ENCODE measurements around the gene P2RY2. TPM values are rescaled to one million over a fixed set of nuclear protein-coding genes. Genes with fewer than 3 reads are reported as not detected.

Gene P2RY2
- total and polyA plus RNA-seq, 10 of the 15 experiments (the other 5 are each of a cell fraction or from before 2014, with no cell fraction given): 0.03 to 0.23 (median 0.17) TPM; not detected in 7

DNA sequence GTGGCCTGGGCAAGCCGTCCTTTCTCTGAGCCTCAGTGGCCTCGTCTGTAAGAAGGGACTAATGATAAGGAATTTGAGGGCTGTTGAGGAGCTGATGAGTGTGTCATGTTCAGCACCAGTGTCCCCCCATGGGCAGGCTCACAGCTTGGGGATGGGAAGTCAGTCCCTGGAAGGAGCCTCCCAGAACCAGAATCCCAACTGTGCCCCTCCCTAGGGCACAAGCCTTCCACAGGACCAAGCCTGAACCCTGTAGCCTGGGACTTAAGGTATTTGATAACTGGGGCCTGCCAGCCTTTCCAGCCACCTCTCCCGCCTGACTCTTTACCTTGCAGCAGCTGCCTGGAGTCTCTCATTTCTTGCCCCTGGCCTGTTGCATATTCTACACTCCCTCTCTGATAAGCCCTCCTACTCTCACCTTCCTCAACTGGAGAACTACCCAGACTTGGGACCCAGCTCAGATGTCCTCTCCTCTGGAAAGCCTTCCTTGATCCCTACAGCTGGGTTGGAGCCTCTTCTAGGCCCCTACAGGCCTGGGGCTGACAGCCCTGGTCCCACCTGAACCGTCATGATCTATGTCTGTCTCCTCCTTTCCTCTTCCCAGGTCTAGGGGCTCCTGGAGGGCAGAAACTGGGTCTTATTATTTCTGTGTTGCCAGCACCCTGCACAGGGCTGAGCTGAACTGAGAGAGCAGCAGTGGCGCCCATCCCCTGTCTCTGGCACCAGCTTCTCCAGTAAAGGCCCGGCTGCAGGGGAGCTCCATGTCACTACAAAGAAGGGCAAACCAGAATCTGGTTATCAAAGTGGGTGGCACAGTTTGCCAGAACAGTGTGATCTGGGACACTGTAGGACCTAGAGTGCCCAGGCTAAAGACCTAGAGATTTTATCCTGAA, 1.6 kb downstream of the P2RY2 start (continued):
- TF ChIP-seq, protein P1, sequence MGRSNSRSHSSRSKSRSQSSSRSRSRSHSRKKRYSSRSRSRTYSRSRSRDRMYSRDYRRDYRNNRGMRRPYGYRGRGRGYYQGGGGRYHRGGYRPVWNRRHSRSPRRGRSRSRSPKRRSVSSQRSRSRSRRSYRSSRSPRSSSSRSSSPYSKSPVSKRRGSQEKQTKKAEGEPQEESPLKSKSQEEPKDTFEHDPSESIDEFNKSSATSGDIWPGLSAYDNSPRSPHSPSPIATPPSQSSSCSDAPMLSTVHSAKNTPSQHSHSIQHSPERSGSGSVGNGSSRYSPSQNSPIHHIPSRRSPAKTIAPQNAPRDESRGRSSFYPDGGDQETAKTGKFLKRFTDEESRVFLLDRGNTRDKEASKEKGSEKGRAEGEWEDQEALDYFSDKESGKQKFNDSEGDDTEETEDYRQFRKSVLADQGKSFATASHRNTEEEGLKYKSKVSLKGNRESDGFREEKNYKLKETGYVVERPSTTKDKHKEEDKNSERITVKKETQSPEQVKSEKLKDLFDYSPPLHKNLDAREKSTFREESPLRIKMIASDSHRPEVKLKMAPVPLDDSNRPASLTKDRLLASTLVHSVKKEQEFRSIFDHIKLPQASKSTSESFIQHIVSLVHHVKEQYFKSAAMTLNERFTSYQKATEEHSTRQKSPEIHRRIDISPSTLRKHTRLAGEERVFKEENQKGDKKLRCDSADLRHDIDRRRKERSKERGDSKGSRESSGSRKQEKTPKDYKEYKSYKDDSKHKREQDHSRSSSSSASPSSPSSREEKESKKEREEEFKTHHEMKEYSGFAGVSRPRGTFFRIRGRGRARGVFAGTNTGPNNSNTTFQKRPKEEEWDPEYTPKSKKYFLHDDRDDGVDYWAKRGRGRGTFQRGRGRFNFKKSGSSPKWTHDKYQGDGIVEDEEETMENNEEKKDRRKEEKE (IDR thresholded peaks at IDR 0.05): no peak
- TF ChIP-seq, protein P2, sequence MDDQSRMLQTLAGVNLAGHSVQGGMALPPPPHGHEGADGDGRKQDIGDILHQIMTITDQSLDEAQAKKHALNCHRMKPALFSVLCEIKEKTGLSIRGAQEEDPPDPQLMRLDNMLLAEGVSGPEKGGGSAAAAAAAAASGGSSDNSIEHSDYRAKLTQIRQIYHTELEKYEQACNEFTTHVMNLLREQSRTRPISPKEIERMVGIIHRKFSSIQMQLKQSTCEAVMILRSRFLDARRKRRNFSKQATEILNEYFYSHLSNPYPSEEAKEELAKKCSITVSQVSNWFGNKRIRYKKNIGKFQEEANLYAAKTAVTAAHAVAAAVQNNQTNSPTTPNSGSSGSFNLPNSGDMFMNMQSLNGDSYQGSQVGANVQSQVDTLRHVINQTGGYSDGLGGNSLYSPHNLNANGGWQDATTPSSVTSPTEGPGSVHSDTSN (IDR thresholded peaks at IDR 0.05; ENCODE audit: insufficient replicate concordance, low read depth, low read length): no peak

DNA sequence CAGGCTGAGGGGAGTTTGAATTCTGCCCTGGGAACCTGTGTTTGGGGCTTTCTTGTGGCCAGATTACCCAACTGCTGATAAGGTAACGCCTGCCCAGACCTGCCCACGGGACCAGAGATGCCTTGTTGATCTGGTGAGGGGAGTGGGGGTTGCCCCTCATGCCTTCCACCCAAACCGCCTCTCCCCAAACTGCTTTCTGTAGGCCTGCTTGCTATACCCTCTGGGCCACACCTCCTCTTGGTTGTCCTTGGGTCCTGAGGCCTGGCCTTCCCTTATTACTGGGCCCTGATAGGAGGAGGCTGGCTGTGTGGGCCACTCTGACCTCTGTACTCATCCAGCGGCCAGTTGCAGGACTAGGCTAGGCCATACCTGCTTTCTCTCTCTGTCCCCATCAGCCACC, 3.4 kb downstream of the P2RY2 start:
- no peaks in the 10 kb centered on the region; the same call in 1 of the 2 replicates for H3K4me1 ChIP-seq (ENCODE audit: control insufficient read depth, insufficient read depth, low read length)
- in situ Hi-C loops (cut with MboI) (no loop called here), intact Hi-C loops (cut with micrococcal nuclease; ENCODE audit: unreplicated experiment) (no loop called here)
- DNase-seq (ENCODE audit: low read depth, low spot score) (no peak), FAIRE-seq (no peak), ATAC-seq (no peak)
- H3K79me2 ChIP-seq (ENCODE audit: control insufficient read depth, insufficient read depth, low read length): no peaks in the 10 kb centered on the region
- no peak overlapping the region for H3K4me2 ChIP-seq (ENCODE audit: control insufficient read depth, insufficient read depth)
- no peaks in the 10 kb centered on the region for H4K20me1 ChIP-seq (ENCODE audit: control insufficient read depth, insufficient read depth)
- ChIA-PET CTCF (no interaction called here), RAD21 (ENCODE audit: unreplicated experiment) (no interaction called here), POLR2A (interaction anchor here (1.0 kb wide), 1 partner anchor 35 kb away, joined by 3 read pairs; no protein-coding TSS in a partner anchor), SMC1A (ENCODE audit: uncharacterized antibody, unreplicated experiment) (interaction anchor here (0.9 to 1.5 kb wide), 2 partner anchors 9 to 34 kb away, joined by 3 to 4 read pairs; no protein-coding TSS in a partner anchor)
- H3K36me3 ChIP-seq (ENCODE audit: control insufficient read depth in 2 of 2, insufficient read depth in 2 of 2, low read length in 1 of 2): no peaks in the 10 kb centered on the region
- no peak overlapping the region for H3K27ac ChIP-seq (ENCODE audit: control insufficient read depth, insufficient read depth)
- no peak overlapping the region for H3K9ac ChIP-seq (ENCODE audit: control insufficient read depth, insufficient read depth, low read length)
- TF ChIP-seq ZNF274 (IDR thresholded peaks at IDR 0.05; ENCODE audit: insufficient read depth, insufficient read length): no peak
- TF ChIP-seq, protein P3, sequence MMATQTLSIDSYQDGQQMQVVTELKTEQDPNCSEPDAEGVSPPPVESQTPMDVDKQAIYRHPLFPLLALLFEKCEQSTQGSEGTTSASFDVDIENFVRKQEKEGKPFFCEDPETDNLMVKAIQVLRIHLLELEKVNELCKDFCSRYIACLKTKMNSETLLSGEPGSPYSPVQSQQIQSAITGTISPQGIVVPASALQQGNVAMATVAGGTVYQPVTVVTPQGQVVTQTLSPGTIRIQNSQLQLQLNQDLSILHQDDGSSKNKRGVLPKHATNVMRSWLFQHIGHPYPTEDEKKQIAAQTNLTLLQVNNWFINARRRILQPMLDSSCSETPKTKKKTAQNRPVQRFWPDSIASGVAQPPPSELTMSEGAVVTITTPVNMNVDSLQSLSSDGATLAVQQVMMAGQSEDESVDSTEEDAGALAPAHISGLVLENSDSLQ (IDR thresholded peaks at IDR 0.05): no peak
- TF ChIP-seq NR2C1 (IDR thresholded peaks at IDR 0.05): no peak
- TF ChIP-seq RB1 (IDR thresholded peaks at IDR 0.05; ENCODE audit: borderline replicate concordance): no peak
- TF ChIP-seq RBBP5 (conservative IDR thresholded peaks at IDR 0.05): no peak
- TF ChIP-seq, protein P4, sequence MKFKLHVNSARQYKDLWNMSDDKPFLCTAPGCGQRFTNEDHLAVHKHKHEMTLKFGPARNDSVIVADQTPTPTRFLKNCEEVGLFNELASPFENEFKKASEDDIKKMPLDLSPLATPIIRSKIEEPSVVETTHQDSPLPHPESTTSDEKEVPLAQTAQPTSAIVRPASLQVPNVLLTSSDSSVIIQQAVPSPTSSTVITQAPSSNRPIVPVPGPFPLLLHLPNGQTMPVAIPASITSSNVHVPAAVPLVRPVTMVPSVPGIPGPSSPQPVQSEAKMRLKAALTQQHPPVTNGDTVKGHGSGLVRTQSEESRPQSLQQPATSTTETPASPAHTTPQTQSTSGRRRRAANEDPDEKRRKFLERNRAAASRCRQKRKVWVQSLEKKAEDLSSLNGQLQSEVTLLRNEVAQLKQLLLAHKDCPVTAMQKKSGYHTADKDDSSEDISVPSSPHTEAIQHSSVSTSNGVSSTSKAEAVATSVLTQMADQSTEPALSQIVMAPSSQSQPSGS (IDR thresholded peaks at IDR 0.05; ENCODE audit: low read length): no peak
- TF ChIP-seq HDGF (IDR thresholded peaks at IDR 0.05): no peak
- no peak overlapping the region for H3K4me3 ChIP-seq
- H2AFZ ChIP-seq (ENCODE audit: control insufficient read depth, low read depth, low read length): no peak overlapping the region
- BruUV-seq (replicated peaks): no TSS peak
- no peaks in the 10 kb centered on the region; a peak in 1 of 4 replicates for H3K27me3 ChIP-seq (replicated peaks in 1 of 2; ENCODE audit: control insufficient read depth in 2 of 2, insufficient read depth in 2 of 2, low read length in 1 of 2)
- 11% methylated on average over 4 of the region's 4 CpGs for WGBS (ENCODE audit: insufficient coverage, insufficient replicate concordance, low lambda C conversion rate, missing lambda C conversion rate)
- H3K9me3 ChIP-seq (replicated peaks; ENCODE audit: control insufficient read depth, insufficient read depth, low read length): no peaks in the 10 kb centered on the region

Measured in GM12878 (cell line).